Stimulated activated naive CD8-positive, alpha-beta T cell treated with anti-CD3 and anti-CD28 coated beads, Interleukin-15, amount 100 ng/mL, for 72 hours (primary cell): ENCODE data around the gene NPC2.

ENCODE experiments used
- ATAC-seq: fragments of 150-1000 bp; cut with Tn5 transposase; 2 replicates; pipeline ENCODE4 v1.10.0; 2021; ENCODE audit warnings: mild to moderate bottlenecking, moderate library complexity
- DNase-seq, 2 donors: peaks; one replicate each; pipeline ENCODE4 v3.0.0; 2021 to 2022
- H3K27ac Mint-ChIP-seq, 2 donors: one replicate each; pipeline ENCODE4 v1.8.0; 2022; ENCODE audit warnings: mild to moderate bottlenecking in 2 of 2, mixed read lengths in 2 of 2, moderate library complexity in 2 of 2
- H3K27me3 Mint-ChIP-seq: one replicate; pipeline ENCODE4 v1.8.0; 2022; ENCODE audit warnings: mixed read lengths
- H3K4me1 Mint-ChIP-seq: one replicate; pipeline ENCODE4 v1.8.0; 2022; ENCODE audit warnings: mild to moderate bottlenecking, mixed read lengths
- H3K4me3 Mint-ChIP-seq, 2 donors: one replicate each; pipeline ENCODE4 v1.8.0; 2022; ENCODE audit warnings: mild to moderate bottlenecking in 2 of 2, mixed read lengths in 2 of 2, moderate library complexity in 1 of 2
- H3K9me3 Mint-ChIP-seq, 2 donors: one replicate each; pipeline ENCODE4 v1.8.0; 2022; ENCODE audit warnings: mixed read lengths in 2 of 2

NPC2 gene

GRCh38 chr14:74509587-74510222 is 16.6 kb upstream of the NPC2 start:
- no peak overlapping the region for H3K27ac Mint-ChIP-seq
- H3K4me1 Mint-ChIP-seq = peaks cover 15% of the 10 kb centered on the region

GRCh38 chr14:74508844-74509428 is 15.8 kb upstream of the NPC2 start:
- H3K4me3 Mint-ChIP-seq = no peak overlapping the region
- DNase-seq (no peak), ATAC-seq (no peak)
- H3K27ac Mint-ChIP-seq = no peak overlapping the region
- H3K9me3 Mint-ChIP-seq = no peaks in the 10 kb centered on the region
- H3K27me3 Mint-ChIP-seq = peaks cover 44% of the 10 kb centered on the region
- H3K4me1 Mint-ChIP-seq = peaks cover 9% of the 10 kb centered on the region

More at GRCh38 chr14:74509587-74510222, 16.6 kb upstream of the NPC2 start:
- H3K4me3 Mint-ChIP-seq = no peak overlapping the region
- peaks cover 52% of the 10 kb centered on the region for H3K27me3 Mint-ChIP-seq
- H3K9me3 Mint-ChIP-seq = no peaks in the 10 kb centered on the region
- ATAC-seq = no peak
- no peak for DNase-seq

GRCh38 chr14:74508292-74508731 is 15.2 kb upstream of the NPC2 start:
- ATAC-seq (peak; percentile 16), DNase-seq (no peak)
- H3K4me3 Mint-ChIP-seq = no peak overlapping the region
- H3K27ac Mint-ChIP-seq = no peak overlapping the region
- H3K27me3 Mint-ChIP-seq = peaks cover 40% of the 10 kb centered on the region
- H3K4me1 Mint-ChIP-seq = peaks cover 9% of the 10 kb centered on the region
- H3K9me3 Mint-ChIP-seq = no peaks in the 10 kb centered on the region

GRCh38 chr14:74507840-74508239 is 14.7 kb upstream of the NPC2 start:
- Mint-ChIP-seq H3K27ac (no peak overlapping the region), H3K9me3 (no peaks in the 10 kb centered on the region), H3K4me3 (no peak overlapping the region), H3K4me1 (peaks cover 9% of the 10 kb centered on the region), H3K27me3 (peaks cover 38% of the 10 kb centered on the region)
- ATAC-seq (no peak), DNase-seq (no peak)

- no peak for DNase-seq
- Mint-ChIP-seq H3K4me3 (no peak overlapping the region), H3K27me3 (peaks cover 30% of the 10 kb centered on the region), H3K9me3 (no peaks in the 10 kb centered on the region), H3K4me1 (peaks cover 14% of the 10 kb centered on the region), H3K27ac (peak overlapping the region in 1 of 2 donors; percentile 72)
- ATAC-seq = no peak
These were observed 14.0 kb upstream of the NPC2 start for GRCh38 chr14:74507085-74507484.

- Mint-ChIP-seq H3K4me1 (peaks cover 20% of the 10 kb centered on the region), H3K4me3 (no peak overlapping the region), H3K9me3 (no peaks in the 10 kb centered on the region), H3K27ac (no peak overlapping the region), H3K27me3 (peaks cover 24% of the 10 kb centered on the region)
- DNase-seq = no peak
- ATAC-seq = no peak
These were observed 13.3 kb upstream of the NPC2 start for GRCh38 chr14:74506411-74506851.

GRCh38 chr14:74505831-74506230 is 12.7 kb upstream of the NPC2 start:
- ATAC-seq (no peak), DNase-seq (no peak)
- Mint-ChIP-seq H3K9me3 (no peaks in the 10 kb centered on the region), H3K4me1 (peaks cover 23% of the 10 kb centered on the region), H3K4me3 (no peak overlapping the region), H3K27ac (no peak overlapping the region), H3K27me3 (peaks cover 18% of the 10 kb centered on the region)

GRCh38 chr14:74504874-74505720 is 12.0 kb upstream of the NPC2 start:
- ATAC-seq (no peak), DNase-seq (no peak)
- peaks cover 13% of the 10 kb centered on the region for H3K27me3 Mint-ChIP-seq
- peaks cover 23% of the 10 kb centered on the region for H3K4me1 Mint-ChIP-seq
- no peak overlapping the region for H3K4me3 Mint-ChIP-seq
- no peak overlapping the region for H3K27ac Mint-ChIP-seq
- no peaks in the 10 kb centered on the region for H3K9me3 Mint-ChIP-seq

GRCh38 chr14:74504412-74504811 is 11.3 kb upstream of the NPC2 start:
- no peak overlapping the region for H3K4me3 Mint-ChIP-seq
- no peak for DNase-seq
- peaks cover 13% of the 10 kb centered on the region for H3K27me3 Mint-ChIP-seq
- no peaks in the 10 kb centered on the region for H3K9me3 Mint-ChIP-seq
- no peak overlapping the region for H3K27ac Mint-ChIP-seq
- no peak for ATAC-seq
- peaks cover 23% of the 10 kb centered on the region for H3K4me1 Mint-ChIP-seq

- no peak overlapping the region for H3K4me3 Mint-ChIP-seq
- peaks cover 13% of the 10 kb centered on the region for H3K27me3 Mint-ChIP-seq
- DNase-seq (no peak), ATAC-seq (no peak)
- no peak overlapping the region for H3K27ac Mint-ChIP-seq
- H3K4me1 Mint-ChIP-seq = peaks cover 23% of the 10 kb centered on the region
- no peaks in the 10 kb centered on the region for H3K9me3 Mint-ChIP-seq
These were observed 10.8 kb upstream of the NPC2 start for GRCh38 chr14:74503938-74504335.

GRCh38 chr14:74503291-74503937 is 10.3 kb upstream of the NPC2 start:
- DNase-seq = no peak
- H3K27me3 Mint-ChIP-seq = peaks cover 13% of the 10 kb centered on the region
- no peak for ATAC-seq
- H3K27ac Mint-ChIP-seq = no peak overlapping the region
- peaks cover 23% of the 10 kb centered on the region for H3K4me1 Mint-ChIP-seq
- no peaks in the 10 kb centered on the region for H3K9me3 Mint-ChIP-seq
- H3K4me3 Mint-ChIP-seq = no peak overlapping the region

- Mint-ChIP-seq H3K27me3 (peaks cover 5% of the 10 kb centered on the region), H3K4me1 (peaks cover 23% of the 10 kb centered on the region), H3K9me3 (no peaks in the 10 kb centered on the region), H3K4me3 (no peak overlapping the region), H3K27ac (peak overlapping the region in 1 of 2 donors; percentile 45)
- DNase-seq (no peak), ATAC-seq (peak; percentile 44)
These were observed 9.3 kb upstream of the NPC2 start for GRCh38 chr14:74502236-74503019.

GRCh38 chr14:74501691-74502090 is 8.6 kb upstream of the NPC2 start:
- DNase-seq (no peak), ATAC-seq (no peak)
- no peaks in the 10 kb centered on the region for H3K9me3 Mint-ChIP-seq
- peak overlapping the region in 1 of 2 donors; percentile 74 for H3K27ac Mint-ChIP-seq
- no peak overlapping the region for H3K4me3 Mint-ChIP-seq
- no peaks in the 10 kb centered on the region for H3K27me3 Mint-ChIP-seq
- H3K4me1 Mint-ChIP-seq = peaks cover 23% of the 10 kb centered on the region

- ATAC-seq (no peak), DNase-seq (no peak)
- H3K4me3 Mint-ChIP-seq = no peak overlapping the region
- no peaks in the 10 kb centered on the region for H3K9me3 Mint-ChIP-seq
- peaks cover 18% of the 10 kb centered on the region for H3K4me1 Mint-ChIP-seq
- H3K27ac Mint-ChIP-seq = peak overlapping the region in 1 of 2 donors; percentile 45
- H3K27me3 Mint-ChIP-seq = no peaks in the 10 kb centered on the region
These were observed 8.1 kb upstream of the NPC2 start for GRCh38 chr14:74501135-74501614.
